Thyroid gland (tissue), 4 donors: ENCODE results near the gene EPHA8.

Source experiments
- POLR2A ChIP-seq, 2 donors: fragments of 450-650 bp; IDR thresholded peaks; one replicate each; pipeline ENCODE4 v1.6.1; 2017; ENCODE audit warnings: antibody characterized with exemption in 2 of 2, mild to moderate bottlenecking in 2 of 2, moderate library complexity in 1 of 2
- TF ChIP-seq, protein P1 (sequence below), 6 experiments: fragments of 200-600 bp in 3 of 6; fragments of 450-650 bp in 3 of 6; sonication (generic) in 3 of 6; IDR thresholded peaks; one replicate each; pipeline ENCODE4 v1.5.1; 2016 to 2019; ENCODE audit warnings: antibody characterized with exemption in 6 of 6, mild to moderate bottlenecking in 2 of 6, inconsistent platforms in 1 of 6, moderate library complexity in 1 of 6

DNA sequence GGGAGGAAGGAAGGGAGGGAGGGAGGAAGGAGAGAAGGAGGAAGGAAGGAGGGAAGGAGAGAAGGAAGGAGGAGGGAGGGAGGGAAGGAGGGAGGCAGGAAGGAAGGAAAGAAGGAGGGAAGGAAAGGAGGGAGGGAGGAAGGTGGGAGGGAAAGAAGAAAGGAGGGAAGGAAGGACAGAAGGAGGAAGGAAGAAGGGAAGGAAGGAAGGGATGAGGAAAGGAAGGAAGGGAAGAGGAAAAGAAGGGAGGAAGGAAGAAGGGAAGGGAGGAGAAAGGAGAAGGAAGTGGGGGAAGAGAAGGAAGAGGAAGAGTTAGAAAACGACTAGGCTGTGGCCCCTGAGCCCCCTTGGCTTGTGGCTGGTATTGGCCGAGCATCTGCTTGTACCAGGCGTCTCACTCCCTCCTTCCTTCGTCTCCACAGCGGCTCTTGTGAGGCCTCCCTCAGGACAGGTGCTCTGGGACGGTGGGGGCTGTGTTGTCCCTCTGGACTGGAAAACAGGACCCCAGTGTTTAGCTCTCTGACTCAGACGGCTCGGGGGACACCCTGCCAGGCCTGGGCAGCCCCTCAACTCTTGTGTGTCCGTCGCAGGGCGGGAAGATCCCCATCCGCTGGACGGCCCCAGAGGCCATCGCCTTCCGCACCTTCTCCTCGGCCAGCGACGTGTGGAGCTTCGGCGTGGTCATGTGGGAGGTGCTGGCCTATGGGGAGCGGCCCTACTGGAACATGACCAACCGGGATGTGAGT lies 37.0 kb downstream of the EPHA8 start:
- TF ChIP-seq, protein P1, sequence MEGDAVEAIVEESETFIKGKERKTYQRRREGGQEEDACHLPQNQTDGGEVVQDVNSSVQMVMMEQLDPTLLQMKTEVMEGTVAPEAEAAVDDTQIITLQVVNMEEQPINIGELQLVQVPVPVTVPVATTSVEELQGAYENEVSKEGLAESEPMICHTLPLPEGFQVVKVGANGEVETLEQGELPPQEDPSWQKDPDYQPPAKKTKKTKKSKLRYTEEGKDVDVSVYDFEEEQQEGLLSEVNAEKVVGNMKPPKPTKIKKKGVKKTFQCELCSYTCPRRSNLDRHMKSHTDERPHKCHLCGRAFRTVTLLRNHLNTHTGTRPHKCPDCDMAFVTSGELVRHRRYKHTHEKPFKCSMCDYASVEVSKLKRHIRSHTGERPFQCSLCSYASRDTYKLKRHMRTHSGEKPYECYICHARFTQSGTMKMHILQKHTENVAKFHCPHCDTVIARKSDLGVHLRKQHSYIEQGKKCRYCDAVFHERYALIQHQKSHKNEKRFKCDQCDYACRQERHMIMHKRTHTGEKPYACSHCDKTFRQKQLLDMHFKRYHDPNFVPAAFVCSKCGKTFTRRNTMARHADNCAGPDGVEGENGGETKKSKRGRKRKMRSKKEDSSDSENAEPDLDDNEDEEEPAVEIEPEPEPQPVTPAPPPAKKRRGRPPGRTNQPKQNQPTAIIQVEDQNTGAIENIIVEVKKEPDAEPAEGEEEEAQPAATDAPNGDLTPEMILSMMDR (IDR thresholded peaks at IDR 0.05) = no peak
- TF ChIP-seq POLR2A (IDR thresholded peaks at IDR 0.05) = no peak
